OCI-LY1 (cell line): ENCODE data around the gene OSBPL6.

ENCODE experiments used
- H2AFZ ChIP-seq: fragments of 200-600 bp; sonication (generic), shearing (Covaris generic); 2 replicates; pipeline ENCODE4 v1.6.0; 2014; ENCODE audit warnings: antibody characterized with exemption, mild to moderate bottlenecking, low read length
- H3F3A ChIP-seq: fragments of 200-600 bp; sonication (generic), shearing (Covaris generic); 2 replicates; pipeline ENCODE4 v1.6.0; 2014; ENCODE audit warnings: mild to moderate bottlenecking, antibody characterized with exemption, low read length, moderate library complexity; ENCODE audit not compliant: insufficient read depth
- H3K27ac ChIP-seq: fragments of 200-600 bp; sonication (generic); 2 replicates; pipeline ENCODE4 v1.5.1; 2014; ENCODE audit warnings: low read length, mixed run types, mild to moderate bottlenecking, low read depth; ENCODE audit not compliant: poor library complexity, severe bottlenecking
- H3K27me3 ChIP-seq: fragments of 200-600 bp; sonication (generic); 2 replicates; pipeline ENCODE4 v1.6.0; 2014; ENCODE audit warnings: antibody characterized with exemption, mild to moderate bottlenecking, low read length, moderate library complexity; ENCODE audit not compliant: insufficient read depth
- H3K36me3 ChIP-seq: fragments of 200-600 bp; sonication (generic); 2 replicates; pipeline ENCODE4 v1.6.1; 2014; ENCODE audit warnings: mild to moderate bottlenecking, antibody characterized with exemption, low read length, moderate library complexity, mixed read lengths; ENCODE audit not compliant: insufficient read depth
- H3K4me1 ChIP-seq: fragments of 200-600 bp; sonication (generic); 2 replicates; pipeline ENCODE4 v1.5.1; 2014; ENCODE audit warnings: mild to moderate bottlenecking, low read length, moderate library complexity; ENCODE audit not compliant: insufficient read depth, severe bottlenecking
- H3K4me2 ChIP-seq: fragments of 200-600 bp; sonication (generic), shearing (Covaris generic); 2 replicates; pipeline ENCODE4 v1.6.1; 2014; ENCODE audit warnings: low read length
- H3K4me3 ChIP-seq: fragments of 200-600 bp; sonication (generic); 2 replicates; pipeline ENCODE4 v1.5.1; 2014; ENCODE audit warnings: low read length, low read depth, mild to moderate bottlenecking, mixed read lengths; ENCODE audit not compliant: poor library complexity, severe bottlenecking
- H3K79me2 ChIP-seq: fragments of 200-600 bp; shearing (Covaris generic); 2 replicates; pipeline ENCODE4 v1.6.1; 2016; ENCODE audit warnings: mixed run types, low read length, mixed read lengths; ENCODE audit not compliant: insufficient read depth
- H3K9ac ChIP-seq: fragments of 200-600 bp; sonication (generic), shearing (Covaris generic); 2 replicates; pipeline ENCODE4 v1.6.1; 2014; ENCODE audit warnings: mild to moderate bottlenecking, low read length, mixed read lengths
- H3K9me2 ChIP-seq: fragments of 200-600 bp; sonication (generic), shearing (Covaris generic); 2 replicates; pipeline ENCODE4 v1.6.1; 2014; ENCODE audit warnings: low read depth, mild to moderate bottlenecking, low read length, mixed read lengths
- H3K9me3 ChIP-seq: fragments of 200-600 bp; shearing (Covaris generic); 2 replicates; pipeline ENCODE4 v1.6.1; 2014; ENCODE audit warnings: low read length, mixed read lengths
- H4K20me1 ChIP-seq: fragments of 200-600 bp; sonication (generic), shearing (Covaris generic); 2 replicates; pipeline ENCODE4 v1.6.0; 2016; ENCODE audit warnings: mild to moderate bottlenecking, low read length; ENCODE audit not compliant: insufficient read depth
- EZH2 ChIP-seq: fragments of 200-600 bp; sonication (generic), shearing (Covaris generic); IDR thresholded peaks from 2 replicates; pipeline ENCODE4 v1.8.0; 2017; ENCODE audit warnings: borderline replicate concordance, mixed run types, mild to moderate bottlenecking, antibody characterized with exemption, low read length, moderate library complexity, mixed read lengths
- TF ChIP-seq, protein P1 (sequence below): fragments of 200-600 bp; sonication (generic), shearing (Covaris generic); IDR thresholded peaks from 2 replicates; pipeline ENCODE4 v1.5.1; 2017; ENCODE audit warnings: mild to moderate bottlenecking, antibody characterized with exemption, low read length, moderate library complexity, mixed read lengths

OSBPL6 gene

GRCh38 chr2:178282075-178282815 lies 87.9 kb downstream of the OSBPL6 start:
- H3K9ac ChIP-seq, result no peak overlapping the region
- H3K9me3 ChIP-seq, result no peaks in the 10 kb centered on the region
- no peaks in the 10 kb centered on the region for H3K79me2 ChIP-seq
- H2AFZ ChIP-seq, result no peak overlapping the region
- H3F3A ChIP-seq, result no peaks in the 10 kb centered on the region
- no peak overlapping the region for H3K4me3 ChIP-seq
- H4K20me1 ChIP-seq, result no peaks in the 10 kb centered on the region
- TF ChIP-seq, protein P1, sequence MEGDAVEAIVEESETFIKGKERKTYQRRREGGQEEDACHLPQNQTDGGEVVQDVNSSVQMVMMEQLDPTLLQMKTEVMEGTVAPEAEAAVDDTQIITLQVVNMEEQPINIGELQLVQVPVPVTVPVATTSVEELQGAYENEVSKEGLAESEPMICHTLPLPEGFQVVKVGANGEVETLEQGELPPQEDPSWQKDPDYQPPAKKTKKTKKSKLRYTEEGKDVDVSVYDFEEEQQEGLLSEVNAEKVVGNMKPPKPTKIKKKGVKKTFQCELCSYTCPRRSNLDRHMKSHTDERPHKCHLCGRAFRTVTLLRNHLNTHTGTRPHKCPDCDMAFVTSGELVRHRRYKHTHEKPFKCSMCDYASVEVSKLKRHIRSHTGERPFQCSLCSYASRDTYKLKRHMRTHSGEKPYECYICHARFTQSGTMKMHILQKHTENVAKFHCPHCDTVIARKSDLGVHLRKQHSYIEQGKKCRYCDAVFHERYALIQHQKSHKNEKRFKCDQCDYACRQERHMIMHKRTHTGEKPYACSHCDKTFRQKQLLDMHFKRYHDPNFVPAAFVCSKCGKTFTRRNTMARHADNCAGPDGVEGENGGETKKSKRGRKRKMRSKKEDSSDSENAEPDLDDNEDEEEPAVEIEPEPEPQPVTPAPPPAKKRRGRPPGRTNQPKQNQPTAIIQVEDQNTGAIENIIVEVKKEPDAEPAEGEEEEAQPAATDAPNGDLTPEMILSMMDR, result no peak
- TF ChIP-seq EZH2, result no peak
- no peaks in the 10 kb centered on the region for H3K9me2 ChIP-seq
- H3K36me3 ChIP-seq, result no peaks in the 10 kb centered on the region
- no peak overlapping the region for H3K27ac ChIP-seq
- no peak overlapping the region for H3K4me2 ChIP-seq
- H3K4me1 ChIP-seq, result no peaks in the 10 kb centered on the region
- H3K27me3 ChIP-seq, result 0 out of 2 replicates have a peak, but pooled peaks cover 4% of the 10 kb centered on the region

DNA sequence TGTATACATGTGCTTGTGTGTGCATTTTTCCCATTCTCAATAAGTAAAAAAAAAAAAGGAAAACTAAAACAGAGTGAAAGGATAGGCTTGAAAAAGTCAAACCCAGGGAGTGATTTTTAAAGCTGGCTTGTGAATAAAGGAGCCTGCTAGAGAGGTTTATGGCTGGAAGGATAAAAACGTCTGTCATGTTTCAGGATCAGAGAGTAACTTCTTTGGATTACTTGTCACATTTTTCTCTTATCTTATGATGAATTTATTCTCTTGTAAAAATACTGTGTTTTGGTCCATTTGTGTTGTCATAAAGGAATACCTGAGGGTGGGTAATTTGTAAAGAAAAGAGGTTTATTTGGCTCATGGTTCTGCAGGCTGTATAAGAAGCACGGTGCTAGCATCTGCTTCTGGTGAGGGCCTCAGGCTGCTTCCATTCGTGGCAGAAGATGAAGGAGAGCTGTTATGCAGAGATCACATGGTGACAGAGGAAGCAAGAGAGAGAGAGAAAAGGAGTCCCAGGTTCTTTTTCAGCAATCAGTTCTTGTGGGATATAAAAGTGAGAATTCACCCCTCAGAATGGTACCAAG lies 89.1 kb downstream of the OSBPL6 start:
- Histone ChIP-seq H3K9ac (no peak overlapping the region), H3K9me2 (no peaks in the 10 kb centered on the region), H4K20me1 (no peaks in the 10 kb centered on the region), H3K4me2 (no peak overlapping the region), H3F3A (no peaks in the 10 kb centered on the region), H3K27me3 (0 out of 2 replicates have a peak, but pooled peaks cover 4% of the 10 kb centered on the region), H3K4me1 (no peaks in the 10 kb centered on the region), H3K79me2 (no peaks in the 10 kb centered on the region), H3K27ac (no peak overlapping the region), H3K36me3 (no peaks in the 10 kb centered on the region), H3K4me3 (no peak overlapping the region), H2AFZ (no peak overlapping the region), H3K9me3 (no peaks in the 10 kb centered on the region)
- TF ChIP-seq, protein P1, result no peak
- TF ChIP-seq EZH2, result no peak

DNA sequence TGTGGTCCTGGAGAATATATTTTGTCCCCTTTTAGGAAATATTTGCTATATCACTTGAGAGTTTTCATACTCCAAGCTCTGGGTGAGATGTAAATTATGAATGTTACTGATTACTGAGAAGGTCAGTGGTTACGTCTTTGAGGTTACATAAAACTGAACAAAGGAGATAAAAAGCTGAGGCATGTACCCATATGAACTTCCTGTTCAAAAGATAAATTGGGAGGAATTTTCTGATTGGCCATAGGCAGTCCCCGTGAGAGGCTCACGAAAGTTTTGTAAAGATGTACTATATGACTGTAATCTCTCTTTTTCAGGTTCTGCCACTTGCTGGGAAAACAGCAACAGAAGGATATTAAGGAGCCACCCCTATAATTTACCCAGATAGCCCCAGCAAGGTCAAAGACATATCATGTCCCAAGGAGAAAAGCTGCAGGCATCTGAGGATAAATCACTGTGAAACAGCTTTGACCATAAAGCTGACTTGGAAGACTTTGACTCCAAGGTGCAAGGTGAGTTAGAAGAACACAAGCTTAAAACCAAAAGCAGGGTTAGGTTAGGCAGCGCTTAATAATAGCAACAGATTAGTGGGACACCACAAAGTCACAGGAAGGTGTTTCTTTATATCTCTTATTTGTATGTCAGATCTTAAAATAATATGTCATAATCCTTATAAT lies 90.4 kb downstream of the OSBPL6 start:
- no peak overlapping the region for H3K4me3 ChIP-seq
- no peak overlapping the region for H3K4me2 ChIP-seq
- no peaks in the 10 kb centered on the region for H3K4me1 ChIP-seq
- H3K9me3 ChIP-seq, result no peaks in the 10 kb centered on the region
- H3K9me2 ChIP-seq, result no peaks in the 10 kb centered on the region
- TF ChIP-seq, protein P1, result no peak
- no peak for TF ChIP-seq EZH2
- H2AFZ ChIP-seq, result no peak overlapping the region
- H3F3A ChIP-seq, result no peaks in the 10 kb centered on the region
- H3K79me2 ChIP-seq, result no peaks in the 10 kb centered on the region
- H3K27ac ChIP-seq, result no peak overlapping the region
- H4K20me1 ChIP-seq, result no peaks in the 10 kb centered on the region
- no peak overlapping the region for H3K9ac ChIP-seq
- no peaks in the 10 kb centered on the region for H3K27me3 ChIP-seq
- H3K36me3 ChIP-seq, result no peaks in the 10 kb centered on the region
